Esophagus muscularis mucosa (tissue), 4 donors: ENCODE measurements around the gene SERPINB5.

Experiments used
- CTCF ChIP-seq, 3 experiments: fragments of 200-600 bp in 2 of 3; fragments of 450-650 bp in 1 of 3; sonication (generic) in 2 of 3; IDR thresholded peaks; one replicate each; pipeline ENCODE4 v1.5.1; 2017 to 2019; ENCODE audit warnings: antibody characterized with exemption in 3 of 3, mild to moderate bottlenecking in 2 of 3, moderate library complexity in 1 of 3
- EP300 ChIP-seq: sonication (generic); formaldehyde crosslinking; IDR thresholded peaks from one replicate; pipeline ENCODE4 v1.6.1; 2017; ENCODE audit warnings: antibody characterized with exemption
- POLR2AphosphoS5 ChIP-seq, 2 donors: sonication (generic); formaldehyde crosslinking; IDR thresholded peaks; one replicate each; pipeline ENCODE4 v1.6.1; 2017; ENCODE audit warnings: antibody characterized with exemption in 2 of 2

DNA sequence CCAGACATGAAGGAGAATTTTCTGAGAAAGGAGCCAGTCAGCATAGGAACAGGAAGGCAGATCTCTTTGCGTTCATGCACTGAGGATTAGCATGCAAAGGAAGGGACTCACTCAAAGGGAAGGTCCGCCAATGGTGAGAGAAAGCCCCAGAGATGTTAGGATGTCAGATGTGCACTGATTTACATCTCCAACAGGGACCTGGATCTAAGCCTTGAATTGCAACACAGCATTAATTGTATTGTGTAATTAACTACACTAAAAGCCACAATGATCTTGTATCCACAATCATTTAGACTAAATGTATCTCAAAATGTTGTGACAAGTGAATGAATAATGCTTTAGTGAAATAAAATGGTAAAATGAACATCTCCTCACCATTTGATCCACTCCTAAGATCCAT, 4.2 kb downstream of the SERPINB5 start:
- TF ChIP-seq CTCF (IDR thresholded peaks at IDR 0.05) = no peak
- no peak for TF ChIP-seq POLR2AphosphoS5 (IDR thresholded peaks at IDR 0.05)
- no peak for TF ChIP-seq EP300
